Activated T-helper 1 cell treated with anti-CD3 and anti-CD28 coated beads, Interleukin-2, amount 50 U/mL, for 16 hours (primary cell): ENCODE data around the gene DYNC1H1.
"Not testable (repeated sequence)": the region's sequence is repeated elsewhere in the genome, so short reads cannot be mapped to it uniquely, and the experiment has no call there.

Experiments
- DNase-seq, 2 donors: peaks; one replicate each; pipeline ENCODE4 v3.0.0-alpha.2; 2020; ENCODE audit warnings: low read depth in 1 of 2, low spot score in 1 of 2

Gene DYNC1H1

GRCh38 chr14:101963656-101964296 is 597 bp upstream of the DYNC1H1 start:
- no peak for DNase-seq

GRCh38 chr14:101965181-101965544 is 790 bp downstream of the DYNC1H1 start:
- DNase-seq = peak; percentile 29 to 38

GRCh38 chr14:101965770-101966722 is 1.7 kb downstream of the DYNC1H1 start:
- DNase-seq = no peak

GRCh38 chr14:101966742-101967141 is 2.4 kb downstream of the DYNC1H1 start:
- DNase-seq = no peak

- DNase-seq = no peak
Measured at GRCh38 chr14:101968186-101968585, 3.8 kb downstream of the DYNC1H1 start.

GRCh38 chr14:101969481-101969880 is 5.1 kb downstream of the DYNC1H1 start:
- no peak for DNase-seq

- DNase-seq = no peak
Measured at GRCh38 chr14:101970830-101971400, 6.5 kb downstream of the DYNC1H1 start.

GRCh38 chr14:101971458-101971857 is 7.1 kb downstream of the DYNC1H1 start:
- DNase-seq = not testable (repeated sequence)

GRCh38 chr14:101972126-101972866 is 7.9 kb downstream of the DYNC1H1 start:
- DNase-seq = no peak

- DNase-seq = no peak
Measured at GRCh38 chr14:101973356-101973755, 9.0 kb downstream of the DYNC1H1 start.

GRCh38 chr14:101975231-101975630 is 10.9 kb downstream of the DYNC1H1 start:
- DNase-seq = no peak

GRCh38 chr14:101977311-101978071 is 13.1 kb downstream of the DYNC1H1 start:
- no peak for DNase-seq

GRCh38 chr14:101979666-101980065 is 15.3 kb downstream of the DYNC1H1 start:
- DNase-seq = no peak

GRCh38 chr14:101980251-101980650 is 15.9 kb downstream of the DYNC1H1 start:
- DNase-seq = no peak

GRCh38 chr14:101980700-101981099 is 16.3 kb downstream of the DYNC1H1 start:
- DNase-seq = no peak

- DNase-seq = no peak
Measured at GRCh38 chr14:101982621-101983020, 18.2 kb downstream of the DYNC1H1 start.

- DNase-seq = not testable (repeated sequence)
Measured at GRCh38 chr14:101984831-101985230, 20.5 kb downstream of the DYNC1H1 start.

GRCh38 chr14:101985957-101986356 is 21.6 kb downstream of the DYNC1H1 start:
- DNase-seq = no peak

- no peak for DNase-seq
Measured at GRCh38 chr14:101986953-101987352, 22.6 kb downstream of the DYNC1H1 start.

GRCh38 chr14:101988377-101988776 is 24.0 kb downstream of the DYNC1H1 start:
- DNase-seq = no peak

- DNase-seq = no peak
Measured at GRCh38 chr14:101991352-101991751, 27.0 kb downstream of the DYNC1H1 start.
